ENCODE data around the gene PPP1R14D. TPM values are rescaled to one million over a fixed set of nuclear protein-coding genes. Genes with fewer than 3 reads are reported as not detected.

Gene PPP1R14D
- total RNA-seq, 2 donors from 2014 or later, result not detected

GRCh38 chr15:40776537-40777141, 51.9 kb downstream of the PPP1R14D start:
- H3K27me3 ChIP-seq, result no peaks in the 10 kb centered on the region
- no peaks in the 10 kb centered on the region for H3K4me1 ChIP-seq
- H3K27ac ChIP-seq, result peak overlapping the region in 1 of 4 donors; percentile 19
- H3K36me3 ChIP-seq (replicated peaks in 1 of 2; ENCODE audit: insufficient read depth in 1 of 2, low read depth in 2 of 2), result peaks cover 8 to 29% of the 10 kb centered on the region in 2 donors
- 62 to 73% methylated on average over 8 to 11 of the region's 11 CpGs for WGBS, 2 donors
- H3K4me3 ChIP-seq, result no peak overlapping the region
- peak in 3 of 4 donors; percentile 45 to 78 (median 71) for DNase-seq
- intact Hi-C loops (cut with DNase I), result loop anchor here (10.0 kb wide), 1 partner anchor 82 kb away; the partner anchor contains the start of gene RAD51
- ATAC-seq, result no peak
- no peaks in the 10 kb centered on the region for H3K9me3 ChIP-seq
- TF ChIP-seq CTCF (IDR thresholded peaks at IDR 0.05) (no peak), POLR2A (IDR thresholded peaks at IDR 0.05) (no peak)

- no peak overlapping the region for H3K4me3 ChIP-seq
- peaks cover 8 to 29% of the 10 kb centered on the region in 2 donors for H3K36me3 ChIP-seq (replicated peaks in 1 of 2; ENCODE audit: insufficient read depth in 1 of 2, low read depth in 2 of 2)
- WGBS, 2 donors, result 91 to 94% methylated on average over 9 of the region's 14 CpGs
- H3K4me1 ChIP-seq, result no peaks in the 10 kb centered on the region
- no peaks in the 10 kb centered on the region for H3K9me3 ChIP-seq
- no peaks in the 10 kb centered on the region for H3K27me3 ChIP-seq
- intact Hi-C loops (cut with DNase I), result loop anchor here (10.0 kb wide), 1 partner anchor 81 kb away; the partner anchor contains the start of gene RAD51
- no peak overlapping the region for H3K27ac ChIP-seq
- ATAC-seq (no peak), DNase-seq (no peak)
- TF ChIP-seq POLR2A (IDR thresholded peaks at IDR 0.05) (no peak), CTCF (IDR thresholded peaks at IDR 0.05) (no peak)
These were observed 52.6 kb downstream of the PPP1R14D start for GRCh38 chr15:40775740-40776536.

GRCh38 chr15:40775007-40775406, 53.5 kb downstream of the PPP1R14D start:
- 84 to 90% methylated on average over 6 to 9 of the region's 10 CpGs for WGBS, 2 donors
- no peak for TF ChIP-seq POLR2A (IDR thresholded peaks at IDR 0.05)
- no peak for TF ChIP-seq CTCF (IDR thresholded peaks at IDR 0.05)
- ATAC-seq (no peak), DNase-seq (no peak)
- Histone ChIP-seq H3K4me3 (no peak overlapping the region), H3K27me3 (no peaks in the 10 kb centered on the region), H3K9me3 (no peaks in the 10 kb centered on the region), H3K36me3 (replicated peaks in 1 of 2; ENCODE audit: insufficient read depth in 1 of 2, low read depth in 2 of 2) (peaks cover 8 to 29% of the 10 kb centered on the region in 2 donors), H3K4me1 (no peaks in the 10 kb centered on the region), H3K27ac (no peak overlapping the region)
- intact Hi-C loops (cut with DNase I), result loop anchor here (10.0 kb wide), 1 partner anchor 80 kb away; the partner anchor contains the start of gene RAD51

GRCh38 chr15:40773902-40774301, 54.6 kb downstream of the PPP1R14D start:
- intact Hi-C loops (cut with DNase I), result loop anchor here (10.0 kb wide), 1 partner anchor 79 kb away; the partner anchor contains the start of gene RAD51
- no peaks in the 10 kb centered on the region for H3K27me3 ChIP-seq
- H3K4me3 ChIP-seq, result no peak overlapping the region
- H3K9me3 ChIP-seq, result no peaks in the 10 kb centered on the region
- DNase-seq, result no peak
- H3K27ac ChIP-seq, result no peak overlapping the region
- ATAC-seq, result no peak
- H3K4me1 ChIP-seq, result no peaks in the 10 kb centered on the region
- 92 to 100% methylated on average over 5 to 6 of the region's 6 CpGs for WGBS, 2 donors
- peaks cover 8 to 27% of the 10 kb centered on the region in 2 donors for H3K36me3 ChIP-seq (replicated peaks in 1 of 2; ENCODE audit: insufficient read depth in 1 of 2, low read depth in 2 of 2)
- TF ChIP-seq CTCF (IDR thresholded peaks at IDR 0.05) (no peak), POLR2A (IDR thresholded peaks at IDR 0.05) (no peak)
